Endothelial cell (in vitro differentiated cells): ENCODE measurements around the gene MFSD12. TPM values are rescaled to one million over a fixed set of nuclear protein-coding genes. Genes with fewer than 3 reads are reported as not detected.
A peak's percentile ranks its signal among the peaks of the same experiment; 100 is the strongest.

Source experiments
- DNase-seq: peaks from one replicate; pipeline ENCODE4 v3.0.0; 2021; ENCODE audit warnings: low spot score
- H3K27ac Mint-ChIP-seq: one replicate; pipeline ENCODE4 v1.8.0; 2021; ENCODE audit warnings: mixed read lengths, inconsistent platforms; ENCODE audit not compliant: unreplicated experiment
- H3K27me3 Mint-ChIP-seq: one replicate; pipeline ENCODE4 v1.8.0; 2021; ENCODE audit warnings: mild to moderate bottlenecking, moderate library complexity, mixed read lengths, inconsistent platforms; ENCODE audit not compliant: unreplicated experiment
- H3K36me3 Mint-ChIP-seq: one replicate; pipeline ENCODE4 v1.8.0; 2021; ENCODE audit warnings: mild to moderate bottlenecking, low read depth, mixed read lengths, inconsistent platforms; ENCODE audit not compliant: unreplicated experiment
- H3K4me1 Mint-ChIP-seq: one replicate; pipeline ENCODE4 v1.8.0; 2021; ENCODE audit warnings: mild to moderate bottlenecking, mixed read lengths, inconsistent platforms; ENCODE audit not compliant: unreplicated experiment
- H3K4me3 Mint-ChIP-seq: one replicate; pipeline ENCODE4 v1.8.0; 2021; ENCODE audit warnings: mild to moderate bottlenecking, mixed read lengths, inconsistent platforms; ENCODE audit not compliant: unreplicated experiment
- H3K9me3 Mint-ChIP-seq: one replicate; pipeline ENCODE4 v1.8.0; 2021; ENCODE audit warnings: mixed read lengths, inconsistent platforms; ENCODE audit not compliant: unreplicated experiment
- total RNA-seq: library from RNA; stranded (reverse); fragmentation: NEBNext Ultra II Directional; extraction: Animal tissue kit (Norgen Biotek cat#: 25700); gene quantifications from one replicate; pipeline ENCODE4 v1.2.1, GENCODE V29; 2021; ENCODE audit not compliant: unreplicated experiment
- TF ChIP-seq, protein P1 (sequence below): fragments of 200-600 bp; sonication (generic); IDR thresholded peaks from one replicate; pipeline ENCODE4 v1.5.0; 2021; ENCODE audit warnings: antibody characterized with exemption; ENCODE audit not compliant: unreplicated experiment

Gene MFSD12
- total RNA-seq, 1 donor from 2014 or later, result 54.5 TPM

DNA sequence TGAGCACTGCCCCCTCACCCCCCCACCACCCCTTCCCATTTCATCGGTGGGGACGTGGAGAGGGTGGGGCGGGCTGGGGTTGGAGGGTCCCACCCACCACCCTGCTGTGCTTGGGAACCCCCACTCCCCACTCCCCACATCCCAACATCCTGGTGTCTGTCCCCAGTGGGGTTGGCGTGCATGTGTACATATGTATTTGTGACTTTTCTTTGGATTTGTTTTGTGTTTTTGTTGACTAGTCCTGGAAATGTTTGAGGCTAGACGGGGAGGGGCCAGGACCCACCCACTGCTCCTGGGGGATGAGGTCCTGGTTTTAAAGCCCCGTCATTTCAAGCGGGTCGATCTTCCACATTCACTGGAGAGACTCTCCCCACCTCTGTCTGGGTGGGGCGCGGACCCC lies 21.4 kb downstream of the MFSD12 start:
- Mint-ChIP-seq H3K27me3 (peaks cover 16% of the 10 kb centered on the region), H3K9me3 (no peaks in the 10 kb centered on the region), H3K36me3 (peaks cover 15% of the 10 kb centered on the region), H3K4me1 (peaks cover 2% of the 10 kb centered on the region), H3K27ac (no peak overlapping the region), H3K4me3 (no peak overlapping the region)
- no peak for DNase-seq
- TF ChIP-seq, protein P1, sequence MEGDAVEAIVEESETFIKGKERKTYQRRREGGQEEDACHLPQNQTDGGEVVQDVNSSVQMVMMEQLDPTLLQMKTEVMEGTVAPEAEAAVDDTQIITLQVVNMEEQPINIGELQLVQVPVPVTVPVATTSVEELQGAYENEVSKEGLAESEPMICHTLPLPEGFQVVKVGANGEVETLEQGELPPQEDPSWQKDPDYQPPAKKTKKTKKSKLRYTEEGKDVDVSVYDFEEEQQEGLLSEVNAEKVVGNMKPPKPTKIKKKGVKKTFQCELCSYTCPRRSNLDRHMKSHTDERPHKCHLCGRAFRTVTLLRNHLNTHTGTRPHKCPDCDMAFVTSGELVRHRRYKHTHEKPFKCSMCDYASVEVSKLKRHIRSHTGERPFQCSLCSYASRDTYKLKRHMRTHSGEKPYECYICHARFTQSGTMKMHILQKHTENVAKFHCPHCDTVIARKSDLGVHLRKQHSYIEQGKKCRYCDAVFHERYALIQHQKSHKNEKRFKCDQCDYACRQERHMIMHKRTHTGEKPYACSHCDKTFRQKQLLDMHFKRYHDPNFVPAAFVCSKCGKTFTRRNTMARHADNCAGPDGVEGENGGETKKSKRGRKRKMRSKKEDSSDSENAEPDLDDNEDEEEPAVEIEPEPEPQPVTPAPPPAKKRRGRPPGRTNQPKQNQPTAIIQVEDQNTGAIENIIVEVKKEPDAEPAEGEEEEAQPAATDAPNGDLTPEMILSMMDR, result no peak

DNA sequence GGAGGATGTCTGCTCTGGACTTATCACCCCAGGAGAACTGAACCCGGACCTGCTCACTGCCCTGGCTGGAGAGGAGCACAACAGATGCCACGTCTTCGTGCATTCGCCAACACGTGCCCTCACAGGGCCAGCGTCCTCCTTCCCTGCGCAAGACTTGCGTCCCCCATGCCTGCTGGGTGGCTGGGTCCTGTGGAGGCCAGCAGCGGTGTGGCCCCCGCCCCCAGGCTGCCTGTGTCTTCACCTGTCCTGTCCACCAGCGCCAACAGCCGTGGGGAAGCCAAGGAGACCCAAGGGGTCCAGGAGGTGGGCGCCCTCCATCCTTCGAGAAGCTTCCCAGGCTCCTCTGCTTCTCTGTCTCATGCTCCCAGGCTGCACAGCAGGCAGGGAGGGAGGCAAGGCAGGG lies 21.8 kb downstream of the MFSD12 start:
- Mint-ChIP-seq H3K4me1 (peaks cover 2% of the 10 kb centered on the region), H3K36me3 (peaks cover 18% of the 10 kb centered on the region), H3K27me3 (peaks cover 16% of the 10 kb centered on the region), H3K4me3 (no peak overlapping the region), H3K27ac (no peak overlapping the region), H3K9me3 (no peaks in the 10 kb centered on the region)
- DNase-seq, result no peak
- TF ChIP-seq, protein P1, result no peak

DNA sequence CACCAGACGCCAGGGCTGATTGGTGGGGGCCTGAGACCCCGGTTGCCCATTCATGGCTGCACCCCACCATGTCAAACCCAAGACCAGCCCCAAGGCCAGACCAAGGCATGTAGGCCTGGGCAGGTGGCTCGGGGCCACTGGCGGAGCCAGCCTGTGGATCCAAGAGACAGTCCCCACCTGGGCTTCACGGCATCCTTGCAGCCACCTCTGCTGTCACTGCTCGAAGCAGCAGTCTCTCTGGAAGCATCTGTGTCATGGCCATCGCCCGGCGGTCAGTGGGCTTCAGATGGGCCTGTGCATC lies 22.2 kb downstream of the MFSD12 start:
- H3K36me3 Mint-ChIP-seq, result peaks cover 18% of the 10 kb centered on the region
- peaks cover 16% of the 10 kb centered on the region for H3K27me3 Mint-ChIP-seq
- H3K4me1 Mint-ChIP-seq, result peaks cover 2% of the 10 kb centered on the region
- H3K27ac Mint-ChIP-seq, result no peak overlapping the region
- H3K9me3 Mint-ChIP-seq, result no peaks in the 10 kb centered on the region
- no peak for DNase-seq
- no peak overlapping the region for H3K4me3 Mint-ChIP-seq
- TF ChIP-seq, protein P1, result no peak

DNA sequence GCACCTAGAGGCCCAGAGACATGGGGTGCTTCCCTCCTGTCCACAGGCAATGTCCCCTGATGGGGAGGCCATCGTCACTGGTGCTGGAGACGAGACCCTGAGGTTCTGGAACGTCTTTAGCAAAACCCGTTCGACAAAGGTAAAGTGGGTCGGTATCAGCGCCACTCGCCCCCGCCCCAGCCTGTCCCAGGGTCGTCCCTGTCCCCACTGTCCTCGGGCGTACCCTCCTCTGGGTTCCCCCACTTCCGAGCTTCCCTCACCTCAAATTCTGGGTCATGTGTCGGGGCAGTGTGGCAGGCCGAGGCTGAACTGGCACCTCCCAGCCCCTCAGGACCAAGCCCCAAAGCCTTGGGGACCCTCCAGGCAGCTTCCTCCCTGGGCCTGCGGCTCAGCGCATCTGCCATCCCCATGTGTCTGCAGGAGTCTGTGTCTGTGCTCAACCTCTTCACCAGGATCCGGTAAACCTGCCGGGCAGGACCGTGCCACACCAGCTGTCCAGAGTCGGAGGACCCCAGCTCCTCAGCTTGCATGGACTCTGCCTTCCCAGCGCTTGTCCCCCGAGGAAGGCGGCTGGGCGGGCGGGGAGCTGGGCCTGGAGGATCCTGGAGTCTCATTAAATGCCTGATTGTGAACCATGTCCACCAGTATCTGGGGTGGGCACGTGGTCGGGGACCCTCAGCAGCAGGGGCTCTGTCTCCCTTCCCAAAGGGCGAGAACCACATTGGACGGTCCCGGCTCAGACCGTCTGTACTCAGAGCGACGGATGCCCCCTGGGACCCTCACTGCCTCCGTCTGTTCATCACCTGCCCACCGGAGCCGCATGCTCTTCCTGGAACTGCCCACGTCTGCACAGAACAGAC lies 22.8 kb downstream of the MFSD12 start:
- TF ChIP-seq, protein P1, result no peak
- no peaks in the 10 kb centered on the region for H3K9me3 Mint-ChIP-seq

DNA sequence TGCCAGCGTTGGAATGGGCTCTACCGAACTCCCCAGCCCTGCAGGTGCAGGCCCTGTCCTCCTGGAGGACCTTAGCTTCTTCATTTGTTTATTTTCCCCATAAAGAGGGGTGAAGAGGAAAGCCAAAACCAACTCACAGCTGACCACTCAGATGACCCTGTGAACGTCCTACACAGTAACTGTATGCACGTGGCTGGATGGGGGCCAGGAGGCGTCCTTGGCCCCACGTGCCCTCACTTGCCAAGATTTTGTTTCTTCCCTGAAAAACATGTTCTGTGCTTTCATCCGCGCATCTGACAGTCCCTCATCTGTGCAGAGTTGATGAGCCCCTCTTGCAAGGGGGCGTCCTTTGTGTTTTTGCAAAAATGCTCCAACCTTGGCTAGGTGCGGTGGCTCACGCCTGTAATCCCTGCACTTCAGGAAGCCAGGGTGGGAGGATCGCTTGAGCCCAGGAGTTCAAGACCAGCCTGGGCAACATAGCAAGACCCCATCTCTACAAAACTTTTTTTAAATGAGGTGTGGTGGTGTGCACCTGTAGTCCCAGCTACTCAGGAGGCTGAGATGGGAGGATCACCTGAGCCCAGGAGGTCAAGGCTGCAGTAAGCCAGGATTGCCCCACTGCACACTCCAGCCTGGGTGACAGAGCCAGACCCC lies 23.7 kb downstream of the MFSD12 start:
- no peak overlapping the region for H3K27ac Mint-ChIP-seq
- peaks cover 15% of the 10 kb centered on the region for H3K36me3 Mint-ChIP-seq
- H3K27me3 Mint-ChIP-seq, result peaks cover 14% of the 10 kb centered on the region
- TF ChIP-seq, protein P1, result no peak
- H3K9me3 Mint-ChIP-seq, result no peaks in the 10 kb centered on the region
- no peaks in the 10 kb centered on the region for H3K4me1 Mint-ChIP-seq
- no peak for DNase-seq
- peak overlapping the region; percentile 56 for H3K4me3 Mint-ChIP-seq

More for the DNA sequence above, 22.8 kb downstream of the MFSD12 start:
- H3K27ac Mint-ChIP-seq, result no peak overlapping the region
- no peak for DNase-seq
- no peak overlapping the region for H3K4me3 Mint-ChIP-seq
- peaks cover 16% of the 10 kb centered on the region for H3K36me3 Mint-ChIP-seq
- H3K27me3 Mint-ChIP-seq, result peaks cover 14% of the 10 kb centered on the region
- H3K4me1 Mint-ChIP-seq, result peaks cover 2% of the 10 kb centered on the region
